DMS153 treated with DMSO at 0.1 percent for 48 hours (cell line): ENCODE results near the gene CD160.
"Not testable (repeated sequence)": the region's sequence is repeated elsewhere in the genome, so short reads cannot be mapped to it uniquely, and the experiment has no call there.

ENCODE experiments used
- DNase-seq: peaks from one replicate; lab custom pipeline; 2025; ENCODE audit not compliant: unreplicated experiment; lab: John Stamatoyannopoulos, UW

The CD160 gene

DNA sequence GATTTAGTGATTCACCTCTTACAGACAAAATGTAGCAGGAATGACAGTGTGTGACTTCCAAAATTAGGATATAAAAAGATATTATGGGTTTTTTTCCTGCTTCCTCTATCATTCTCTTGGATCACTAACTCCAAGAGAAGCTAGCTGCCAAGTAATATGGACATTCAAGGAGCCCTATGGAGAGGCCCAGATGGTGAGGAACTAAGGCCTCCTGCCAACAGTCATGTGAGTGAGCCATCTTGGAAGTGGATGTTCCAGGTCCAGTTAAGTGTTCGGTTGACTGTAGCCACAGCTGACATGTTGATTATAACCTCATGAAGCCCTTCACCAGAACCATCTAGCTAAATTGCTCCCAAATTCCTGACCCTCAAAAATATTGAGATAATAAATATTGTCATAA is 38.8 kb downstream of the CD160 start:
- no peak for DNase-seq

DNA sequence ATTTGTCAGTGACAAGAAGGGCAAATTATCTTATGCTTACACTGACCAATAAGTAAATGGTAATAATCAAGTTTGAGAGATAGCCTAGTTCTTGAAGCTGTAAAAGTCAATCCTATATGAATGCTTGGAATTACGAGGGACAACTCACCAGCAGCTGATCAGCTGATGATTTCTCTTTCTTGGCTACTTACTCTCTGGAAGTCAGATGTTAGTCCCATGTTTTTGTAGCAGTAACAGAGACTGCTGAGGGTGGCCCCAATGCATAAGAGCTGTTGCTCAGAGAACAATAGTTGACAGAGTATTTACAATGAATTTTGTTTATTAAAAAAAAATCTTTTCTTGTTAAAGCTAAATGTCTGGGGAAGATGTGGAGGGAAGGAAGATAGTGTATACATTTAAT is 39.3 kb downstream of the CD160 start:
- DNase-seq: no peak

DNA sequence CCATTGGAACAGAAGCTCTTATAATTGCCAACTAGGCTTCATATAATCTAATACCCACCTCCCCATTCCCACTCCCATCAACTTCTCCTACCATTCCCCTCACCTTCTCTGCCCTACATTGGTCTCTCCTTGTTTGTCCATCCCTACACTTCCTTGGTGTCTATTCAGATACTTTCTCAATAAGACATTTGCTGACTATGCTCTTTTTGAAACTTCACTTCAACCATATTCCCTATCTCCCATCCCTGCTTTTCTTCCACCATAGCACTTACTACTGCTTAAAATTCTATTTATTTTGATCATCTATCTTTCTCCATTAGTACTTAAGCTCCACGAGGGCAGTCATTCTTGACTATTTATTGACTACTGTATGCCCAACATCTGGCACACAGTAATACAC is 40.4 kb downstream of the CD160 start:
- no peak for DNase-seq

DNA sequence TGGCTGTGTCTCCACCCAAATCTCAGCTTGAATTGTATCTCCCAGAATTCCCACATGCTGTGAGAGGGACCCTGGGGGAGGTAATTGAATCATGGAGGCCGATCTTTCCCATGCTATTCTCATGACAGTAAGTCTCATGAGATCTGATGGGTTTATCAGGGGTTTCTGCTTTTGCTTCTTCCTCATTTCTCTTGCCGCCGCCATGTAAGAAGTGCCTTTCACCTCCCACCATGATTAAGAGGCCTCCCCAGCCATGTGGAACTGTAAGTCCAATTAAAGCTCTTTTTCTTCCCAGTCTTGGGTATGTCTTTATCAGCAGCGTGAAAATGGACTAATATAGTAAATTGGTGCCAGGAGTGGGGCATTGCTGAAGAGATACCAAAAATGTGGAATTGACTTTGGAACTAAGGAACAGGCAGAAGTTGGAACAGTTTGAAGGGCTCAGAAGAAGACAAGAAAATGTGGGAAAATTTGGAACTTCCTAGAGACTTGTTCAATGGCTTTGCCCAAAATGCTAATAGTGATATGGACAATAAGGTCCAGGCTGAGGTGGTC is 41.2 kb downstream of the CD160 start:
- DNase-seq: not testable (repeated sequence)

DNA sequence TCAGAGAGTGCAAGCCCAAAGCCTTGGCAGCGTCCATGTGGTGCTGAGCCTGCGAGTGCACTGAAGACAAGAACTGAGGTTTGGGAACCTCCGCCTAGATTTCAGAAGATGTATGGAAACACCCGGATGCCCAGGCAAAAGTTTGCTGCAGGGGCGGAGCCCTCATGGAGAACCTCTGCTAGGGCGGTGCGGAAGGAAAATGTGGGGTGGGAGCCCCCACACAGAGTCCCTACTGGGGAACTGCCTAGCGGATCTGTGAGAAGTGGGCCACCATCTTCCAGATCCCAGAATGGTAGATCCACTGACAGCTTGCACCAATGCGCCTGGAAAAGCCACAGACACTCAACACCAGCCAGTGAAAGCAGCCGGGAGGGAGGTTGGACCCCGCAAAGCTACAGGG is 42.2 kb downstream of the CD160 start:
- not testable (repeated sequence) for DNase-seq

DNA sequence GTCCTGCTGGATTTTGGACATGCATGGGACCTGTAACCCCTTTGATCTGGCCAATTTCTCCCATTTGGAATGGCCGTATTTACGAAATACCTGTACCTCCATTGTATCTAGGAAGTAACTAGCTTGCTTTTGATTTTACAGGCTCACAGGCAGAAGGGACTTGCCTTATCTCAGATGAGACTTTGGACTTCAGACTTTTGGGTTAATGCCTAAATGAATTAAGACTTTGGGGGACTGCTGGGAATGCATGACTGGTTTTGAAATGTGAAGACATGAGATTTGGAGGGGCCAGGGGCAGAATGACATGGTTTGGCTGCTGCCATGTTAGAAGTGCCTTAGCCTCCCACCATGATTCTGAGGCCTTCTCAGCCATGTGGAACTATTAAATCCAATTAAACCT is 42.7 kb downstream of the CD160 start:
- not testable (repeated sequence) for DNase-seq

DNA sequence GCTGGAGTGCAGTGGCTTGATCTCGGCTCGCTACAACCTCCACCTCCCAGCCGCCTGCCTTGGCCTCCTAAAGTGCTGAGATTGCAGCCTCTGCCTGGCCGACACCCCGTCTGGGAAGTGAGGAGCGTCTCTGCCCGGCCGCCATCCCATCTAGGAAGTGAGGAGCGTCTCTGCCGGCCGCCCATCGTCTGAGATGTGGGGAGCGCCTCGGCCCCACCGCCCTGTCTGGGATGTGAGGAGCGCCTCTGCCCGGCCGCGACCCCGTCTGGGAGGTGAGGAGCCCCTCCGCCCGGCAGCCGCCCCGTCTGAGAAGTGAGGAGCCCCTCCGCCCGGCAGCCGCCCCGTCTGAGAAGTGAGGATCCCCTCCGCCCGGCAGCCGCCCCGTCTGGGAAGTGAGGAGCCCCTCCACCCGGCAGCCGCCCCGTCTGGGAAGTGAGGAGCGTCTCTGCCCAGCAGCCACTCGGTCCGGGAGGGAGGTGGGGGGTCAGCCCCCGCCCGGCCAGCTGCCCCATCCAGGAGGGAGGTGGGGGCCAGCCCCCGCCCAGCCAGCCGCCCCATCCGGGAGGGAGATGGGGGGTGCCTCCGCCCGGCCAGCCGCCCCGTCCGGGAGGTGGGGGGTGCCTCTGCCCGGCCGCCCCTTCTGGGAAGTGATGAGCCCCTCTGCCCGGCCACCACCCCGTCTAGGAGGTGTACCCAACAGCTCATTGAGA is 45.1 kb downstream of the CD160 start:
- DNase-seq: not testable (repeated sequence)

DNA sequence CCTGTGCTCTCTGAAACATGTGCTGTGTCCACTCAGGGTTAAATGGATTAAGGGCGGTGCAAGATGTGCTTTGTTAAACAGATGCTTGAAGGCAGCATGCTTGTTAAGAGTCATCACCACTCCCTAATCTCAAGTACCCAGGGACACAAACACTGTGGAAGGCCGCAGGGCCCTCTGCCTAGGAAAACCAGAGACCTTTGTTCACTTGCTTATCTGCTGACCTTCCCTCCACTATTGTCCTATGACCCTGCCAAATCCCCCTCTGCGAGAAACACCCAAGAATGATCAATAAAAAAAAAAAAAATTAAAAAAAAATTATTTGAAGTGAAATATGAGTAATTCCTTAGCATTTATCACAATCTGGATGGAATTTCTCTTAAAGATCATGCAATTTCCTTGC is 45.8 kb downstream of the CD160 start:
- not testable (repeated sequence) for DNase-seq

DNA sequence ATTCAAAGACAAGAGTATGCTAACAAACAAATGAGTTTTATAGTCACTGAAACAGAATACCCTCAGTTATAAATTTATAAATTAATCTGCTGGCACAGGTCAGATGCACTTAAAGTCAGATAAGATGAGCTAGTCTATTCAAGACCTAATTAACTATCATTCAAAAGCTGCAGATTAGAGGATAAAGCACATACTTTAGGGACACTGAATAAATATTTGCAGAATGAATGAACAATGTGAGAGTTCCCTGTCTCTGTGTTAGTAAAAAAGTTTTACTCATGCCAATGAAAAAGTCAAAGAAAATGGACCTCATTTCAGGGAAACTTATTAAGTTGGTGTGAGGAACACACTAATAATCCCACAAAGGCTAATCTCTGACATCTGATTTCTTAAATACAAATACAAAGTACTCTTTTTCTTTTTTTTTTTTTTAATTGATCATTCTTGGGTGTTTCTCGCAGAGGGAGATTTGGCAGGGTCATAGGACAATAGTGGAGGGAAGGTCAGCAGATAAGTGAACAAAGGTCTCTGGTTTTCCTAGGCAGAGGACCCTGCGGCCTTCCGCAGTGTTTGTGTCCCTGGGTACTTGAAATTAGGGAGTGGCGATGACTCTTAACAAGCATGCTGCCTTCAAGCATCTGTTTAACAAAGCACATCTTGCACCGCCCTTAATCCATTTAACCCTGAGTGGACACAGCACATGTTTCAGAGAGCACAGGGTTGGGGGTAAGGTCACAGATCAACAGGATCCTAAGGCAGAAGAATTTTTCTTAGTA is 46.5 kb downstream of the CD160 start:
- DNase-seq: not testable (repeated sequence)

DNA sequence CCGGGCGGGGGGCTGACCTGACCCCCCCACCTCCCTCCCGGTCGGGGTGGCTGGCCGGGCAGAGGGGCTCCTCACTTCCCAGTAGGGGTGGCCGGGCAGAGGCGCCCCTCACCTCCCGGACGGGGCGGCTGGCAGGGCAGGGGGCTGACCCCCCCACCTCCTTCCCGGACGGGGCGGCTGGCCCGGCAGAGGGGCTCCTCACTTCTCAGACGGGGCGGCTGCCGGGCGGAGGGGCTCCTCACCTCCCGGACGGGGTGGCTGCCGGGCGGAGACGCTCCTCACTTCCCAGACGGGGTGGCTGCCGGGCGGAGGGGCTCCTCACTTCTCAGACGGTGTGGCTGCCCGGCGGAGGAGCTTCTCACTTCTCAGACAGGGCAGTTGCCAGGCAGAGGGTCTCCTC is 47.6 kb downstream of the CD160 start:
- DNase-seq: not testable (repeated sequence)

DNA sequence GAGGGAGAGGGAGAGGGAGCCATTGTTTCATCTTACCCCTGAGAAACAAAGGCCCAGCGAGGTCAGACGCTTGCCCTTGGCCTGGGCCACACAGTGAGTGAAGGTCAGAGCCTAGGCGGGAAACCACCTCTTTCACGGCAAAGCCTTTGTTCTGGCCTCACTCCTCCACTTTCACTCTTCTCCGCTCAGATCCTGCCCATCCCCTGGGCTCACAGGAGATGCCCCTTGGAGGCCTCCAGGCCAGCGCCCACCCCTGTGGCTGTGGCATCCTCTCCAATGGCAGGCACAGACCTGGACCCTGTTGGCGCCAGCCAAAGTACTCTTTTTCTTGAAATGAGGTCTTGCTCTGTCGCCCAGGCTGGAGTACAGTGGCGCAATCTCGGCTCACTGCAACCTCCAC is 48.7 kb downstream of the CD160 start:
- DNase-seq: not testable (repeated sequence)

DNA sequence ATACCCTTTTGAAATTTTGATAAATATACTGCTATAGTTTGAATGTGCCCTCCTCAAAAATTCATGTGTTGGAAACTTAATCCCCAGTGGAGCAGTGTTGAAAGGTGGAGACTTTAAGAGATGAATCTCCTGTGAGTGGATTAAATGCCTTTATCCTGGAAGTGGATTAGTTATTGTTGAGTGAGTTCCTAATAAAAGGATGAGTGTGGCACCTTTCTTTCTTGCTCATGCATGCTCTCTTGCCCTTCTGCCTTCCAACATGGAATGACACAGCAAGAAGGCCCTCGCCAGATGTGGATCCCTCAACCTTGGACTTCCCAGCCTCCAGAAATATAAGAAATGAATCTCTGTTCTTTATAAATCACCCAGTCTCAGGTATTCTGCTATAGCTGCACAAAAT is 51.8 kb downstream of the CD160 start:
- DNase-seq: no peak

DNA sequence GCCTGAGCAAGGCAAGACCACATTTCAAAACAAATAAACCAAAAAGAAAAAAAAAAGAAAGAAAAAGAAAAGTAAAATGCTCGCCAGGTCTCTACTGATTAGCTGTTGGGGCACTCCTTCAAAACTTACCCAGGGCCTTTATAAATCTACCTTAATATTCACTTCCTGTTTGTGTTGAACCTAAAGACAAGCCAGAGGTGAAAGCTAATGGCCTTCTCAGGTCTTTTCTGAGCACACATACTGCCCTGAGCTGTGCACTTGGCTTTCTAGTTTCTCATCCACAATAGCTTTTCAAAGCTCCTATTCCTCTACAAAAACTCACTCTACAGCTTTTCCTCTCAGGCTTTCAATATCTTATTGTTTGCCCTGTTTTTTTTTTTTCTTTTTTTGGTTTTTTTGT is 54.1 kb downstream of the CD160 start:
- DNase-seq: no peak

DNA sequence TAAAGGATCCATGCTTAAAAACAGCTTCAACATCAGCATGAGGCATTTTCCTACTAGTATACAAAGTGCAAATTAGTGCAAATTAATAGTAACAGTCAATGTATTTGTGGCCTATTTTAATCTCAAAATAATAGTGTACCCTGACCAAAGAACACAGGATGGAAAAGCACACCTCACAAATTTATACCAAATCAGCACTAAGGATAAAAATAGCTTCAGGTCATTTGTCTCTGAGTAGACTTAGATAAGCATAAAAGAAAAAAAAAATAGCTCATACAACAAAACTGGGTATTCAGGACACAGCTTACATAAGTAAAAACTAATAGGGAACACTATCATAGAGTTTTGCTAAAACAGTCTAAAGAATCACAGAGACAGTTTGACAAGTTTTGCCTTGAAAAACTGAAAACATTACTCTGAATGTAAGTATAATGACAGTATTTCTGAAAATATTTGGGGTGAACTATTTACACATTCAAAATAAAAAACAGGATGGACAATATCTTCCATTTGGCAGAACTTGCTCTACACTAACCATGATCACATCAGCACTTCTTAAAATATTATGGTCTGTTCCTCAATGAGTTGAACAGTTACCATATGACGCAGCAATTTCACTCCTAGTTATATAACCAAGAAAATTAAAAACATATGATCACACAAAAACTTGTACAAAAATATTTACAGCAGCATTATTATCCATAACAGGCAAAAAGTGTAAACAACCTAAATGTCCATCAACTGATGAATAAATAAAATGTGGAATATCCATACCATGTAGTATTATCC is 58.3 kb downstream of the CD160 start:
- DNase-seq: no peak

DNA sequence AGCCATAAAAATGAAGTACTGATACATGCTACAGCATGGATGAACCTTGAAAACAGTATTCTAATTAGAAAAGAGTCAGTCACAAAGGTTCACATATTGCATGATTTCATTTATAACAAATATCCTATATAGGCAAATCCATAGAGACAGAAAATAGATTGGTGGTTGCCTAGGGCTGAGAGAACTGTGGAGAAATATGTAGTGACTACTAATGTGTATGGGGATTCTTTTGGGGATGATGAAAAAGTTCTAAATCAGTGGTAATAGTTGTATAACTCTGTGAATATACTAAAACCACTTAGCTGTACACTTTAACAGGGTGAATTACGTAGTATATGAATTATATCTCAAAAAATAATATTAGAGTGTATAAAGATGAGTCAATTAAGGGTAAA is 58.8 kb downstream of the CD160 start:
- no peak for DNase-seq

DNA sequence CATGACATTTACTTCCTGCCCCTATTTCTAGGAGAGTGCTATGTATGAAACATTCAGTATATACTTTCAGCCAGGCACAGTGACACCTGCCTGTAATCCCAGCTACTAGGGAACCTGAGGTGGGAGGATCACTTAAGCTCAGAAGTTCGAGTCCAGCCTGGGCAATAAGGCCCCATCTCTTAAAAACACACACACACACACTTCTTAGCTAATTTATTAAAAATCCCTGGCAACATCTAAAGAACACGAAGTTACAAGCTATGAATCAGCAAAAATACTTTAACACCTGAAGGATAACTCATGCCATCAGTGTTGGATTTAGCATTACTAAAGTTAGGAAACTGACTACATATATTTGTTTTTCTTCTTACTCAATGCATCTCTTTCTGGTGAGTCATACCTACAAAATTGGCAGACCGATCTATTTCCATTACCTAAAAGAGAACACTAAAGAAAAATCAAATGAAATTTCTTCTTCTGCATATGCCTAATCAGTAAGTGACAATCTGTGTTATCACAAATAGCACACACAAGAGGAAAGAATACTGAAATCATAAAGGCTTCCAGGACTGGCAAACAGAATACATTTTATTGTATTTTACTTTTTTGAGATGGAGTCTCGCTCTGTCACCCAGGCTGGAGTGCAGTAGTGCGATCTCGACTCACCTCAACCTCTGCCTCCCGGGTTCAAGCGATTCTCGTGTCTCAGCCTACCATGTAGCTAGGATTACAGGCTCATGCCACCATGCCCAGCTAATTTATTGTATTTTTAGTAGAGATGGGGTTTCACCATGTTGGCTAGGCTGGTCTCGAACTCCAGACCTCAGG is 63.2 kb downstream of the CD160 start:
- DNase-seq: no peak

DNA sequence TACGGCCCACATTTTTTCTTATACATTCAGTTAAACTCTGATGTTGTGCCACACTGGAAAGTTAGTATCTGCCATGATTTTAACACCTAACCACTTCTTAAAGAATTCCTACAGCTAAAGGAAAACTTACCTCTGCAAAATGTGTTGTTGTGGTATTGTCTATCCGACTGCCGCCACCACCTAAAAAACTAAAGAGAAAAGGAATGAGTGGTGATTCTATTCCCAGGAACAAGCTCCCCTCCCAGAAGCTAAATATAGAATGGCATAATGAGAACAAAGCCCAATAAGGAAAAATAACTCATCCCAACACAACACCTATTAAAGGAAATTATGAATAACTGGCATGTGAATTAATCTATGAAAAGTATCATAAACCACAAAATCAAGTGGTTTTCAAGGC is 65.1 kb downstream of the CD160 start:
- DNase-seq: no peak

DNA sequence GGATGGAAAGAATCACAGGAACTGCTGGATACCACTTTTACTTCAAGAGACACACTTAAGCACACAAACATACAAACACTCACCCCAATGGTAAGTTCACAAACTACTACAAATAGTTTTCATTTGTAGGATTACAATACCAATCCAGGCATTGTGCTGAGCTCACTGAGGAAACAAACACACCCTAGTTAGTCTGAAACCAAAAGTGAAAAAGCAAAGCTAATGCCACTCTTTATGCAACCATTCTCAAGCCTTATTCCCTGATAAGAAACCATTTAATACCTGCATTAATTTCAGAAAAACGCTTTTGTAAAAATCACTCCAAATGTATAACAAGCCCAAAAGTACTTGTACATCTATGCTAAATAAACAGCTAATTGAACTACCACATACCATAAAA is 66.2 kb downstream of the CD160 start:
- DNase-seq: no peak

DNA sequence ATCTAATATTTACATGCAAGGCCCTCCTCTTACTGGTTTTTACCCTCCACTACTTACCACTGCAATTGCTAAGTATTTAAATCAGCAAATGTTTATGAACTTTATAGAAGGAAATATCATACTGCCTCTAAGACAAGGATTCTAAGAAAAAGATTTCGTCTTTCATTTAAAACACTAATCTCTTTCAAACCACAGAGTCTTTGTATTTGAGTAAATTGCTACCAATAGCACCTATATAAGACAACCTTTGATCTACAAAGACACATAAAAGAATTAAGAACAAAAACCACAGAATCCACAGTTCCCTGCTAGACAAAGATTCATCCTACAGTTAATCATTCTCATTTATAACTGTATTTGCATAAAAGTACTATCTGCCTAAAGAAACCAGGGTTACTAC is 67.0 kb downstream of the CD160 start:
- DNase-seq: no peak

DNA sequence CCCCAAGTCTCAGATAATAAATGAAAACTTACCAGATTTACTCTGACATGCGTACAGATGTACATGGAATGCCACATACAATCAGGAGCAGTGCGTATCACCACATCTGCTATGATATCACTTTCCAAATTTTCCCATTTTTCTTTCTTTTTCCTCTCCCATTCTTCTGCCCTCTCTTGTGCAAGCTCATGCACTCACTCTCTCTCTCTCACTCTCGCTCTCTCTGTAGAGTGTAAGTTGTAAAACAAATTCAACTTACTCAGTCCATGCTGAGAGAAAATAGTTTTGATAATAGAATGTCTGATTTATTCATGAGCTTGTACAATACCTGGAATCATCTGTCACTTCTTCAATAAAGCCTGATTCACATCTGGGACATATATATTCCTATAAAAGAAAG is 69.3 kb downstream of the CD160 start:
- no peak for DNase-seq
